ENCODE data around the gene ANKRD44.

Gene ANKRD44

GRCh38 chr2:196988639-196989038 lies 321.9 kb downstream of the ANKRD44 start:
- TF ChIP-seq CTCF (IDR thresholded peaks at IDR 0.05; ENCODE audit: borderline replicate concordance, insufficient read depth, low read depth, low read length): no peak

DNA sequence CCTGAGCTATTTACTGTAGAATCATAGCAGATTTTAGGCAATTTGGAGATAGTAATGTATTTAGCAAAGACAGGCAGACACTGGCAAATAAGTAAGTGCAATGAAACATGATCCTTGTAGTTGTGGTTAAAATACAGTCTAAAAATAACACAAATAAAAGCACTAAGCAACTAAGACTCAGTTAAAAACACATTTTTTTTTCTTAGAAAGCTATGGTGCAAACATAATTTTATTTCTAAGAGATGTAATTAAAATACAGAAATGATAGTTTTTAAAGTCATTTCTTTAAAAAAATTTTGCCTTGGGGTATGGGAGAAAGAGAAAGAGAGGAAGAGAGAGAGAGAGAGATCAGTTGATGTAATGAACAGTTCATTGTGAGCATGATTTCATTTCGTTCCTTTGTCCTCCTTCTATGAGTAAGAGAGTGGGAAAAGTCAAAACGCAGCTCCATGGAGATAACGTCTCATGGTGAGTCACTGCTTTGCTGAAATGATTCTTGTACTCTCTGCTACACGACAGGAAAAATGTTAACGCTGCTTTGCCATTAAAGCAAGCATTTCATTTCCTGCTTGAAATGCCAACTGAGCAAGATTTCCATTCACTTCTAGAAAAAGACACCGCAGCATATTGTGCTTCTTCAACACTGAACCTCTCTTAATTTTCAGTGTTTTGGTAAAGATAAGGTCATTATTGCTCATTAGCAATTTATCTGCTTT lies 322.8 kb downstream of the ANKRD44 start:
- no peak overlapping the region for H3K4me3 ChIP-seq (ENCODE audit: low read depth, low read length)
- TF ChIP-seq CTCF (IDR thresholded peaks at IDR 0.05; ENCODE audit: borderline replicate concordance, insufficient read depth, low read depth, low read length): no peak

More at GRCh38 chr2:196988639-196989038, 321.9 kb downstream of the ANKRD44 start:
- no peak overlapping the region for H3K4me3 ChIP-seq (ENCODE audit: low read depth, low read length)

DNA sequence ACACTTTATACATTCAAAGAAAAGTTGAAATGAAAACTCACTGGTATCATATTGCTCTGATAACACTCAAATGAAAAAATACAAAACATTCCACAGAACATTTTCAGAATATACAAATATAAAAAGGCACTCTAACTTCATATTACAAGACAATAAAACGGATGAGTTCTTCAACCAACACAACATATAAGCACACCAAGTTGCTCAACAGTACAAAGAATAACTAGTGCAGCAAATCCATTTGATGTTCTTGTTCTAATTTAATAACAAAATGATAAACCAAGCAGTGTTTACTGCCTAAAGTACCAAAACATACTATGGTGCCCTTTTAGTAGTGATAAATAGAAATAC lies 323.3 kb downstream of the ANKRD44 start:
- no peak for TF ChIP-seq CTCF (IDR thresholded peaks at IDR 0.05; ENCODE audit: borderline replicate concordance, insufficient read depth, low read depth, low read length)
- no peak overlapping the region for H3K4me3 ChIP-seq (ENCODE audit: low read depth, low read length)

DNA sequence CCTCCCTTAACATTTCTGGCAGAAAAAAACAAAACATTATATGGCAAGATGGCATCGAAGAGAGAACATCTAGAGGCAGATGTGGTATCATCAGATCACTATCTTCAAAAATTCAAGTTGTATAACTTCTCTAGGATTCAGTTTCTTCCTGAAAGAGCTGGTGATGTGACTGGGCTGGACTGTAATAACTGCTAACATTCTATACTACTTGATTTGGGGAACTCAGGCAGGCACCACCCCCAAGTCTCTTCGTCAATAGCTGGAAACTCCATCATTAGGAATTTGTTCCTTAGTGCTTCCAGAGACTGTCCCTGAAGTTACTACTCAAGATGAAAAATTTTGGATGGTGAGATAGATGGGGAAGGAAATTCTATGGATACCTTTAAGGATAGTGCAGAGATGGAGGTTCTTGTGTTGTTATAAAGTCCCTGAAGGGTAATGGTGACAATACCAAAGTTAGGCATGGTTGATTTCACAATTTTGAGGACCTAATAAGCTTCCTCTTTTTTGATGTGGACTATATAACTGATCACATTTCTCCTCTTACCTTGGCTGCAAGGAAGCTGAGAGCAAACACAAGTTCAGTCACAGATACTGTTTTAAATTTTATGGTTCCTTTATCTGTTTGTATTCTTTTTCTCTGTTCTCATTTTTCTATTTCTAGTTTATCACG lies 324.9 kb downstream of the ANKRD44 start:
- no peak for TF ChIP-seq CTCF (IDR thresholded peaks at IDR 0.05; ENCODE audit: borderline replicate concordance, insufficient read depth, low read depth, low read length)
- H3K4me3 ChIP-seq (ENCODE audit: low read depth, low read length): no peak overlapping the region

GRCh38 chr2:196984903-196985302 lies 325.7 kb downstream of the ANKRD44 start:
- TF ChIP-seq CTCF (IDR thresholded peaks at IDR 0.05; ENCODE audit: borderline replicate concordance, insufficient read depth, low read depth, low read length): no peak
- no peak overlapping the region for H3K4me3 ChIP-seq (ENCODE audit: low read depth, low read length)

DNA sequence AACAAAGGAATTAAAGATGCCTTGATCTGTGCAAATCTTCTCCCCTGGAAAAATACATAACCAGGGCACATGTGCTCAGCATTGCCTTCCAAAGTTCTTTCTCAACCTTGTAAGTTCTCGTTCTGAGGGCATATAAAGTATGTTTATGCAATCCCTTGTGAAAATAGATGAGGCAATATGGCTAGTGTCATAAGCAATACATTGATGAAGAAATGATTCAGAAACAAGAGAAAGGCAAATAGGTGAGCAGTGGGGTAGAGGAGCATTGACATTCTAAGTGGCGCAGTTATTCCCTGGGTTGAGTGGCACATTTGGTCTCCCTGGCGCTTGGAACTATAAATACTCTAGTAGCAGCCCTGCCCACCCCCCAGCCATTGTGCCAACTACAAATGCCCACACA lies 326.6 kb downstream of the ANKRD44 start:
- no peak for TF ChIP-seq CTCF (IDR thresholded peaks at IDR 0.05; ENCODE audit: borderline replicate concordance, insufficient read depth, low read depth, low read length)

GRCh38 chr2:196980473-196980872 lies 330.1 kb downstream of the ANKRD44 start:
- no peak overlapping the region for H3K4me3 ChIP-seq (ENCODE audit: low read depth, low read length)
- TF ChIP-seq CTCF (IDR thresholded peaks at IDR 0.05; ENCODE audit: borderline replicate concordance, insufficient read depth, low read depth, low read length): no peak

More for the DNA sequence above, 326.6 kb downstream of the ANKRD44 start:
- no peak overlapping the region for H3K4me3 ChIP-seq (ENCODE audit: low read depth, low read length)

Data from GM12875 (cell line).